Measurements from ENCODE around the gene QPCTL.
A peak's percentile ranks its signal among the peaks of the same experiment; 100 is the strongest.

The QPCTL gene

DNA sequence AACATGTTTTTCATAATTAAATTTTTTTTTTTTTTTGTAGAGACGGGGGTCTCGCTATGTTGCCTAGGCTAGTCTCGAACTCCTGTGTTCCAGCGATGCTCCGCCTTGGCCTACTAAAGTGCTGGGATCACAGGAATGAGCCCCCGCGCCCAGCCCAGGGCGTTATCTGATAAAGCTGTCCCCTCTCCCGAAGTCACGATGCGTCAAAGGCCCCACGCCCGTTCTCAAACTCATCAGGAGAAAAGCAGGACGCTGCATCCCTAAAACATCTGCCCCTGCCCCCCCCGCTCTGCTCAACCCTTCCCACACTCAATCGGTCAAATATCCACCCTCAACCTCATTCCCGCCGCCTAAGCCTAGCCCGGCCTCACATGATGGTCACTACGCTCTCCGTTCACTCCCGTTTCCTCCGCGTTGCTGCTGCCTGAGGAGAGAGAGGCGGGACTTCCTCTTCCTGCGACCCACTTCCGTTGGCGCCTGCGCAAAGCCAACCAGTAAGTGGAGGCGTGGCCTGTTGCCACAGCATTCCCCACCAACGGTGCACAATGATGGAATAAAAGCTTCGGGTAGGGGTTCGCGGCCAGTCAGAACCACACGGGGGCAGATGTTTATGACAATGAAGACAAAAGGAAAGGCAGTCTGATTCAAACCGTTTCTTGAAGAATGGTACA, 815 bp upstream of the QPCTL start, which contains the start of gene SNRPD2:
Gene SNRPD2 (minus strand): TSS at position 438 of the 671 bp plus-strand sequence. CDS start 65 bp downstream, at position 373.
- peaks cover 59% of the 10 kb centered on the region for H3K36me3 Mint-ChIP-seq (ENCODE audit: low read depth)
- H3K9me3 Mint-ChIP-seq: no peaks in the 10 kb centered on the region
- peak within 1 kb of the TSS; percentile 87 for H3K27ac Mint-ChIP-seq
- H3K4me3 Mint-ChIP-seq: peak within 1 kb of the TSS; percentile 96
- H3K27me3 Mint-ChIP-seq: no peaks in the 10 kb centered on the region
- peaks cover 14% of the 10 kb centered on the region for H3K4me1 Mint-ChIP-seq (ENCODE audit: low read depth)
- intact Hi-C loops (cut with micrococcal nuclease): loop anchor here (1.0 kb wide), 1 partner anchor 26 kb away; no protein-coding TSS in a partner anchor

DNA sequence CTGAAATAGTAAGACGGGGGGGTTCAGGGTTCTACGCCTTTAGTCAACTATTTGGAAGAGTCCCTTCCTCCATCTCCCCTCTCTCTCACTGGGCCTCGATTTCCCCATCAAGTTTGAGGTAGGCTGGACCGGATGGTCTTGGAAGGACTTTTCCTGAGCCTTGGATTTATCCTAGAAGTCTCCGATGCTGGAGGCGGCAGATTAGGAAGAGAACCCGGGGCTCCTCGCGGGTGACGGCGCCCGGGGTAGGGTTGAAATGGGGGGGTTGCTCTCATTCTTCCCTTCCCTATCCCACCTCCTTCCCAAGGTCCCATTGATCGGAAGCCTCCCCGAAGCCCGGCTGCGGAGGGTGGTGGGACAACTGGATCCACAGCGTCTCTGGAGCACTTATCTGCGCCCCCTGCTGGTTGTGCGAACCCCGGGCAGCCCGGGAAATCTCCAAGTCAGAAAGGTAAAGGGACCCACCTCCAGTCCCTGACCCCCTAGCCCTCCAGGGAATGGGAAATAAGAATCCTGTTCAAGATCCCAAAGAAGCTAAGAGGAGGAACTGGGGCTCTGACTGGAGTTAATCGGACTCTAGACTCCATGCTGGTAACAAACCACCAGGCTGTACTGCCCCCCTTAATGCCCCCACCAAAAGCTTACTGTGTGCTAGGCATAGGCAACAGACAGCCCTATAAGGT, 781 bp downstream of the QPCTL start:
- intact Hi-C loops (cut with micrococcal nuclease): no loop called here
- Mint-ChIP-seq H3K4me3 (peak overlapping the region; percentile 96), H3K27me3 (no peaks in the 10 kb centered on the region), H3K4me1 (ENCODE audit: low read depth) (peaks cover 14% of the 10 kb centered on the region), H3K36me3 (ENCODE audit: low read depth) (peaks cover 58% of the 10 kb centered on the region), H3K9me3 (no peaks in the 10 kb centered on the region), H3K27ac (peak overlapping the region; percentile 87)

DNA sequence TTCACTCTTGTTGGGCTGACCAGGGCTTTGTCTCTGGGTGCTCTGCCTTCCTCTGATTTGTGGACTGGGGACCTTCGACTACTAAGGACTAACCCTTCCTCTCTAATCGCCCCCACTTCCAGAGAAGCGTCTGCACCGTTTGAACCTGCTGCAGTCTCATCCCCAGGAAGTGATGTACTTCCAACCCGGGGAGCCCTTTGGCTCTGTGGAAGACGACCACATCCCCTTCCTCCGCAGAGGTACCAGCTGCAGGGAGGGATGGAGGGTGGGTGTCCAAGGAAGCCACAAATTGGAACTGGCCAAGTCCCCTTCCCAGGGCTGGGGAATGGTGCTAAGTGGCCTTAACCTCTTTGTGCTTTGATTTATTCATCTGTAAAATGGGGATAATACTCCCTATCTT, 9.2 kb downstream of the QPCTL start:
- Mint-ChIP-seq H3K36me3 (ENCODE audit: low read depth) (peaks cover 67% of the 10 kb centered on the region), H3K27ac (no peak overlapping the region), H3K27me3 (no peaks in the 10 kb centered on the region), H3K4me3 (no peak overlapping the region), H3K9me3 (no peaks in the 10 kb centered on the region), H3K4me1 (ENCODE audit: low read depth) (no peaks in the 10 kb centered on the region)
- intact Hi-C loops (cut with micrococcal nuclease): no loop called here

DNA sequence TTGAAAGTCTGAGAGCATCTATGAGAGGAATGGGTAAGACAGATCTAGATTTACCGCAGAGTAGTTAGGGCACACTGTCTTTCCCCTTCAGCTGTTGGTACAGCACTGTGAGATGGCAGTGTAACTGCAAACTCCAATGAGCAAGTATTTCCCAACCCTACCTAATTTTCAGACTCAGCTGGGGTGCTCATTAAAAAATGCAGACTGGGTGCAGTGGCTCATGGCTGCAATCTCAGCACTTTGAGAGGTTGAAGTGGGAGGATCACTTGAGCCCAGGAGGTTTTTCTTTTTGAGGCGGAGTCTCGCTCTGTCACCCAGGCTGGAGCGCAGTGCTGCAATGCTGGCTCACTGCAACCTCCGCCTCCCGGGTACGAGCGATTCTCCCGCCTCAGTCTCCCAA, 12.6 kb downstream of the QPCTL start:
- Mint-ChIP-seq H3K4me3 (no peak overlapping the region), H3K36me3 (ENCODE audit: low read depth) (peaks cover 64% of the 10 kb centered on the region), H3K9me3 (no peaks in the 10 kb centered on the region), H3K4me1 (ENCODE audit: low read depth) (no peaks in the 10 kb centered on the region), H3K27ac (no peak overlapping the region), H3K27me3 (no peaks in the 10 kb centered on the region)
- intact Hi-C loops (cut with micrococcal nuclease): no loop called here

DNA sequence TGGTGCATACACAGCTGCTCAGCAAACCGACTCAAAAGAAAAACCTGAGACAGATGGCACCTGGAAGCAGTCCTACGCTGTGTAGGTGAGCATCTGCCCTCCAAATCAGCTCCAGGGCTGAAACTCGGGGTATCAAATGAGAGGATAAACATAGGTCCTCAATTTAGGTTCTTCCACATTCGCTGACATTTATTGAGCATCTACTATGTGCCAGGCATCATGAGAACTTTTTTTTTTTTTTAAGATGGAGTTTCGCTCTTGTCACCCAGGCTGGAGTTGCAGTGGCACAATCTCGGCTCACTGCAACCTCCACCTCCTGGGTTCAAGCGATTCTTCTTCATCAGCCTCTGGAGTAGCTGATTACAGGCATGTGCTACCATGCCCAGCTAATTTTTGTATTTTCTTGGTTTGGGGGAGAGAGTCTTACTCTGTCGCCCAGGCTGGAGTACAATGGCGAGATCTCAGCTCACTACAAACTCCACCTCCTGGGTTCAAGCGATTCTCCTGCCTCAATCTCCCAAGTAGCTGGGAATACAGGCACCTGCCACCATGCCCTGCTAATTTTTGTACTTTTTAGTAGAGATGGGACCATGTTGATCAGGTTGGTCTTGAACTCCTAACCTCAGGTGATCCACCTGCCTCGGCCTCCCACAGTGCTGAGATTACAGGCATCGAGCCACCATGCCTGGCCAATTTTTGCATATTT, 13.4 kb downstream of the QPCTL start:
- Mint-ChIP-seq H3K4me1 (ENCODE audit: low read depth) (no peaks in the 10 kb centered on the region), H3K27ac (no peak overlapping the region), H3K27me3 (no peaks in the 10 kb centered on the region), H3K4me3 (no peak overlapping the region), H3K36me3 (ENCODE audit: low read depth) (peaks cover 69% of the 10 kb centered on the region), H3K9me3 (no peaks in the 10 kb centered on the region)
- intact Hi-C loops (cut with micrococcal nuclease): no loop called here

DNA sequence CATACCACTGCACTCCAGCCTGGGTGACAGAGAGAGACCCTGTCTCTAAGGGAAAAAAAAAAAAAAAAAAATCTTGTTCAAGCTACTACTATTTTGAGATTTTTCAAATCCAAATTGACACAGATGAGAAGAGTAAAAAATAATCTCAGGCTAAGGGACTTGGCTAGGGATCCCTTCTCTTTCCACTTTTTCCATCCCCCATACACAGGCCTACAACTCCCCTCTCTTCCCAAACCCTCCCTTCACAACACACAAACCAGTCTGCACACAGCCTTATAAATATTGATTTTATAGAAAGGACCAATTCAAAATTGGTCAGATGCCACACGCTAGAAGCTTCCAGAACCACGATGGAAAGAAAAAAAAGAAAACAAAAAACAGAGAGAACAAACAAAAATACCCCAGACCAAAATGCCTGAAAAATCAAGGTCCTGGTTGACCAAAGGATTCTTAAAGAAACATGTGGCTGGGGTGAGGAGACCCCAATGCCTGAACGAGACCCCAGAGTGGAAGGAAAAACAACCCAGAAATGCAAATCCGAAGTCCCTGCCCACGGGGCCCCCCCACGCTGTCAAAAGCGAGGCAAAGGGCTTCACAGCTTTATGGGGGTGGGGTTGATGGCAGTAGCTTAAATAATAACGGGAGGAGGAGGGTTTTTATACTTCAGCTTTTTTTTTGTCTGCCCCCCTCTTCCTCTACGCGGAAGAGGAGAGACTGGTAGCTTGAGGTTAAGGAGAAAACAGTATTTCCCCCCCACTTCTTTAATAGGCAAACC, 18.1 kb downstream of the QPCTL start:
- Mint-ChIP-seq H3K4me3 (no peak overlapping the region), H3K27ac (no peak overlapping the region), H3K36me3 (ENCODE audit: low read depth) (peaks cover 54% of the 10 kb centered on the region), H3K4me1 (ENCODE audit: low read depth) (peaks cover 20% of the 10 kb centered on the region), H3K9me3 (no peaks in the 10 kb centered on the region), H3K27me3 (no peaks in the 10 kb centered on the region)
- intact Hi-C loops (cut with micrococcal nuclease): no loop called here

DNA sequence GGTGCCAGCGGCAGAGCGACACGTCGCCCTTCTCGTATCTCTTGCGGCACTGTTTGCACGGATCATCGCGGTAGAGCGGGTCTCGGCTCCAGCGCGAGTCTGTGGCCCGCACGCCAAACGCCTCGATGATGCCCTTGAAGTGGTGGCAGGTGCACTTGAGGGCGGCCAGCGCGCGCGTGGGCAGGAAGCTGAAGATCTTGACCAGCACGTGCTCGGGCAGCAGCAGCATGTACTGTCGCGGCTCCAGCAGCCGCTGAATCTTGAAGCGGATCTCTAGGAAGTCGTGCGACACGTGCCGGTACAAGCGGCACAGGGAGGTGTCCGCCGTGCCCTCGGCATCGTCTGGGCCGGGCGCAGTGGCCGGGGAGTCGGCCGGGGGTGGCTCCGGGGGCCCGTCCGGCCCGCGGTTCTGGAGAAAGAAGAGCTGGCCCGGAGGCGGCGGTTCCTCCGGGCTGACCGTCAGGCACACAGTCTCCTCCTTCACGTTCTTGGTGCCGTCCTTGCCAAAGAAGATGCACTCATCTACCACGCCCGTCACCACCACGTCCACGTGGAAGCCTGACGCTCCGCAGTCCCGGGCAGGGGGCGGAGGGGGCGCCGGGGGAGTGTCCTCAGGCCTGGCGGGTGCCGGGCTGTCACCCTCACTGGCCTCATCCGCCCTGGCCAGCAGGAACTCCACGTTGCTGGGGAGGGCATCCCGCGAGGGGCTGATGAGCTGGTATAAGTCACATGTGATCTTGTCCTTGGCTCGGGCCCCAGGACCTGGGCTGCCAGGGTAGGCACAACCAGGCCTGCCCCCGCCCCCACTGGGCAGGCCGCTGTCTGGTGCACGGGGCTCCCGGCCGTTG, 19.6 kb downstream of the QPCTL start:
- Mint-ChIP-seq H3K4me1 (ENCODE audit: low read depth) (peaks cover 36% of the 10 kb centered on the region), H3K4me3 (no peak overlapping the region), H3K27ac (no peak overlapping the region), H3K36me3 (ENCODE audit: low read depth) (peaks cover 57% of the 10 kb centered on the region), H3K27me3 (no peaks in the 10 kb centered on the region), H3K9me3 (no peaks in the 10 kb centered on the region)
- intact Hi-C loops (cut with micrococcal nuclease): no loop called here

DNA sequence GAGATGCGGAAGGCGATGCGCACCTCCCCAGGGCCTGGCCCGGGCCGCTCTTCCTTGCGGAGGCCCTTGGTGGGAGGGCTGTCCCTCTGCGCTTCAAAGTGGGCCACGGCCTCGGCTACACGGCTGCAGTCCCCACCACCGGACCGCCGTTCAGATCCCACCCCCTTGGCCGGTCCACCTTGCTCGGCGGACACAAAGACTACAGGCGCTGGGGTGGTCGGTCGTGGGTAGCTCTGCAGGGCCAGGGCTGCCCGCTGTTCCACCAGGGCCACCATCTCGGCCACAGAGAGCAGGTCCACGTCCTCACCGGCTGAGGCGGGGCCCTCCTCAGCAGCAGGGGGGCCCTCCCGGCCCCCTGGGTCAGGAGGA, 20.2 kb downstream of the QPCTL start:
- peaks cover 62% of the 10 kb centered on the region for H3K36me3 Mint-ChIP-seq (ENCODE audit: low read depth)
- H3K4me3 Mint-ChIP-seq: no peak overlapping the region
- intact Hi-C loops (cut with micrococcal nuclease): no loop called here
- H3K4me1 Mint-ChIP-seq (ENCODE audit: low read depth): peaks cover 37% of the 10 kb centered on the region
- H3K27ac Mint-ChIP-seq: no peak overlapping the region
- H3K27me3 Mint-ChIP-seq: no peaks in the 10 kb centered on the region
- H3K9me3 Mint-ChIP-seq: no peaks in the 10 kb centered on the region

DNA sequence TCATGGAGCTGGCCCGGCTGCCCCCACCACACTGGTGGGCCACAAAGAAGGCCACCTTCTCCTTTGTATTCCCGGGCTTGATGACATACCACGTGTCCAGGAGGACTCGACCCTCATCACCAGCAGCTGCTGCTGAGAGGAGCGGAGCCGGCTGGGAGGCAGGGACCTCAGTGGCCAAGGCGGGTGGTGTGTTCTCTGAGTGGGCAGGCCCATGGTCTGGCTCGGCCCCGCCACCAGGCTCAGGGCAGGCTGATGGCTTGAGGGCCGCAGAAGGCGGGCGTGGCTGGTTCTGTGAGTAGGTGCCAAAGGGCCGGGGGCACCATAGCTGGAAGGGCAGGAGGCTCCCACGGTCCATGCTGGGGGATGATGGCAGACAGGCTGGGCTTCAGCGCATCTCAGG, 20.7 kb downstream of the QPCTL start:
- Mint-ChIP-seq H3K27me3 (no peaks in the 10 kb centered on the region), H3K4me3 (no peak overlapping the region), H3K9me3 (no peaks in the 10 kb centered on the region), H3K36me3 (ENCODE audit: low read depth) (peaks cover 61% of the 10 kb centered on the region), H3K27ac (no peak overlapping the region), H3K4me1 (ENCODE audit: low read depth) (peaks cover 41% of the 10 kb centered on the region)
- intact Hi-C loops (cut with micrococcal nuclease): no loop called here

DNA sequence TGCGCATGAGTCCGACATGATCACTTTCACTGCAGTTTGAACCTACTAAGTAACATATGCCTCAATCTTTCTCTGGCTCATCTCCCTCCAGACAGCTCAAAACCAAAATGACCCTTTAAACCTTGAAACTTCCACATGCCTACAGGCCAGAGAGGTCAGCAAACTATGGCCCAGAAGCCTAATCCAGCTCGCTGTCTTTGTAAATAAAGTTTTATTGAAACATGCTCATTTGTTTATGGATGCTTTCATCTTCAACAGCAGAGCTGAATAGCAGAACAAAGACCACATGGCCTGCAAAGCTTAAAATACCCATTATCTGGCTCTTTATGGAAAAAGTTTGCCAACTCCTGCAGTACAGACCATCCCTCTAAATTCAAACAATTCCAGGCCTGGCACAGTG, 22.7 kb downstream of the QPCTL start:
- Mint-ChIP-seq H3K9me3 (no peaks in the 10 kb centered on the region), H3K4me1 (ENCODE audit: low read depth) (peaks cover 49% of the 10 kb centered on the region), H3K36me3 (ENCODE audit: low read depth) (peaks cover 62% of the 10 kb centered on the region), H3K4me3 (no peak overlapping the region), H3K27me3 (no peaks in the 10 kb centered on the region), H3K27ac (no peak overlapping the region)
- intact Hi-C loops (cut with micrococcal nuclease): no loop called here

DNA sequence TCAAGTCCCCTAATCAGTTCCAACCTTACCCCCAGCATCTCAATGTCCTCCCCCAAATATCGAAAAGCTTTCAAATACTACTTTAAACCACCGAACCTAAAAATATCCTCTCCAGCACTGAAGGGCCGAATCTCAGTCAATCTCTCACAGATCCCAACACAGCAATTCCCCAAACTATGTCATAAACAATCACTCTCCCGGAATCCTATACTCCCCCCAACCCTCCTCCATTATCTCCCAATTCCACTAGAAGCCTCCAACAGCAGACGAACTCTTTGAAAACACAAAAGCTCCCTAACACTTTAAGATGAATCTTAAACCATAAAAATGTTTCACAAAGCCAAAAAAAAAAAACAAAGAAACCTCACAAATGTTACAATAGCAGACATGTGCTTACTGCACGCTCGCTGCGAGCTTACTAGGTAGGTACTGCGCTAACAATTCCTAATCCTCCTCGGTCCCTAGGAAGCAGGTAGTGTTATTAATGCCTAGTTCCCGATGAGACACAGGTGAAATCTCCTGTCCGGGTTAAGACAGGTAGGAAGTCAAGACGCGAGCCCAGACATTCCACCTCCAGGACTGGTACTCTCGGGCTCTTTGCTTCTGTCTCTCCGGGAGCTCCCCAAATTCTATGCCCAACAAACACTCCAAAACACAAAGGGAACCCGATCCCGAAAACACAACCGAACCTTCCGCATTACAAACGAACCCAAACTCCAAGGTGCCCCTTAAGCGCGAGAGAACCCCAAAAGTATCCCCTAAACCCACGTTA, 24.1 kb downstream of the QPCTL start:
- peaks cover 58% of the 10 kb centered on the region for H3K36me3 Mint-ChIP-seq (ENCODE audit: low read depth)
- peak overlapping the region; percentile 95 for H3K4me3 Mint-ChIP-seq
- peak overlapping the region; percentile 80 for H3K27ac Mint-ChIP-seq
- intact Hi-C loops (cut with micrococcal nuclease): loop anchor here (1.0 kb wide), 2 partner anchors 14 to 24 kb away; partner anchors contain the start of genes FBXO46 and QPCTL
- H3K4me1 Mint-ChIP-seq (ENCODE audit: low read depth): peaks cover 58% of the 10 kb centered on the region
- no peaks in the 10 kb centered on the region for H3K9me3 Mint-ChIP-seq
- H3K27me3 Mint-ChIP-seq: no peaks in the 10 kb centered on the region

DNA sequence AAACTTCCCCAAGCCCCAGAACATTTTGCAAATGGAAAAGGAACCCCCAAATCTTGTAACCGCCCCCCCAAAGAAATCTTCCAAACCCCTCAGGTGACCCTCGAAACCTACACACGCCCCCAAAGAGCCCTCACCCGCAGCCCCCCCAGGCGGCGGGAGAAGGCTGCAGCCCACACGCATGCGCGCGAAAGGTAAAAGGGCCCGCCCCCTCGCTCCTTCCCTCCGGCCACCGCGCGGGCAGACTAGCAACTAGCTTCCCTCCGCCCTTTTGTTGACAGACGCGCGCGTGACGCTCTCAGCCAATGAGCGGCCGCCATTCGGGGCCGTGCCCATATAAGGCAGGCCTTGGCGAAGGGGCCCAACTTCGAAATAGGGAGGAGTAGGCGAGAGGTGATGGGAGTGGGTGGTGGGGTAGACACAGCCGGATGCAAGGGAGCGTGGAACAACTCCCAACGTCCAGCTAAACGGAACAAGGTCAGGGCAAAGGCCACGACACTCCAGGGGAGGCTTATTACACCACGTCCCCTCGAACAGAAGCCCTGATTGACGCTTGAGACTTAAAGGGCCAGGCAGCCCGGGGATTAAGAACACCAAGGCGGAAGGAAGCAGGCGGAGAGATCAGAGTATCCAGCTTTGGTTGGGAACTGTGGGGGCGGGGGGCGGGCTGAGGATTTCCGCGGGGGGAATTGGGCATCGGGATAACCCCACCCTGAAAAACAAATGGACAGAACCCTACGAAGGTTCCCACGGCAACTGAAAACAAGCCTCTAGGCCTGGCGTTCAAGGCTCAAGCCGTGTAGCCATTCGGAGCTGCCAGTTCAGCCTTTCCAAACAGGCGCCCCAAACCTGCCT, 24.9 kb downstream of the QPCTL start:
- intact Hi-C loops (cut with micrococcal nuclease): loop anchor here (1.0 kb wide), 2 partner anchors 13 to 25 kb away; partner anchors contain the start of genes FBXO46 and QPCTL
- peaks cover 66% of the 10 kb centered on the region for H3K4me1 Mint-ChIP-seq (ENCODE audit: low read depth)

More for the DNA sequence above, 24.9 kb downstream of the QPCTL start:
- Mint-ChIP-seq H3K36me3 (ENCODE audit: low read depth) (peaks cover 57% of the 10 kb centered on the region), H3K4me3 (peak overlapping the region; percentile 95), H3K27ac (peak overlapping the region; percentile 80), H3K9me3 (no peaks in the 10 kb centered on the region), H3K27me3 (no peaks in the 10 kb centered on the region)

Data from dendritic cell treated with granulocyte-macrophage colony-stimulating factor and Interleukin-4, amounts not matched to agents 40 ng/mL and 50 ng/mL, for 4 days (primary cell).